GM12878 (cell line): ENCODE data around the gene GLTP.

Source experiments
- ATF7 ChIP-seq: fragments of 450-650 bp; IDR thresholded peaks from 2 replicates; pipeline ENCODE4 v1.6.1; 2016; ENCODE audit warnings: low read depth, mild to moderate bottlenecking
- CTCF ChIP-seq, 3 experiments: IDR thresholded peaks in 2 of 3; conservative IDR thresholded peaks in 1 of 3; 2 replicates each; pipeline ENCODE4 v1.5.1; 2011; ENCODE audit warnings: low read depth in 3 of 3, low read length in 3 of 3, mild to moderate bottlenecking in 3 of 3, control low read depth in 2 of 3, moderate library complexity in 2 of 3, inconsistent platforms in 1 of 3, mixed read lengths in 1 of 3; ENCODE audit not compliant: control insufficient read depth in 2 of 3, insufficient read depth in 1 of 3; ENCODE audit errors: extremely low read depth in 1 of 3
- EZH2 ChIP-seq: IDR thresholded peaks from 2 replicates; pipeline ENCODE4 v1.6.1; 2012; ENCODE audit warnings: low read depth, mild to moderate bottlenecking, control low read depth, inconsistent platforms, low read length, borderline replicate concordance; ENCODE audit not compliant: control insufficient read depth
- FOS ChIP-seq: IDR thresholded peaks from 3 replicates; pipeline ENCODE4 v1.6.1; 2011; ENCODE audit warnings: borderline replicate concordance; ENCODE audit not compliant: insufficient read length; ENCODE audit errors: extremely low read depth
- HCFC1 ChIP-seq: fragments of 150-350 bp; IDR thresholded peaks from 2 replicates; pipeline ENCODE4 v1.6.1; 2014; ENCODE audit warnings: low read length
- MXI1 ChIP-seq: fragments of 150-350 bp; IDR thresholded peaks from 2 replicates; pipeline ENCODE4 v1.6.1; 2011; ENCODE audit warnings: low read depth, mild to moderate bottlenecking, inconsistent platforms, low read length, improper control_type of control experiment
- POLR2A ChIP-seq: IDR thresholded peaks from 2 replicates; pipeline ENCODE4 v1.6.1; 2011; ENCODE audit warnings: low read depth, mild to moderate bottlenecking, low read length
- RAD21 ChIP-seq: IDR thresholded peaks from 2 replicates; pipeline ENCODE4 v1.6.1; 2011; ENCODE audit warnings: mild to moderate bottlenecking, low read depth, low read length, moderate library complexity; ENCODE audit not compliant: insufficient read depth
- ZZZ3 ChIP-seq: IDR thresholded peaks from 2 replicates; pipeline ENCODE4 v1.6.1; 2011; ENCODE audit warnings: low read depth; ENCODE audit not compliant: control insufficient read depth, insufficient read length

- TF ChIP-seq POLR2A (no peak), ATF7 (no peak), FOS (no peak), EZH2 (no peak), MXI1 (no peak), RAD21 (peak; percentile 77), CTCF (IDR thresholded peaks at IDR 0.05 in 2 of 3, conservative IDR thresholded peaks at IDR 0.05 in 1 of 3; ENCODE audit: control insufficient read depth in 2 of 3, extremely low read depth in 1 of 3, insufficient read depth in 1 of 3, low read depth in 3 of 3, low read length in 3 of 3) (peak; percentile 98 to 99 (median 98); a peak in 5 of 6 replicates), ZZZ3 (no peak), HCFC1 (no peak)
Observed at GRCh38 chr12:109844983-109845823, 35.1 kb downstream of the GLTP start.
